HG02610 (cell line): Measurements from ENCODE around the gene VTI1A.
A peak's percentile ranks its signal among the peaks of the same experiment; 100 is the strongest.

Experiments used
- ATAC-seq: cut with Tn5 transposase; IDR thresholded peaks from one replicate; pipeline ENCODE4 v1.9.1; 2021; ENCODE audit warnings: mild to moderate bottlenecking, moderate library complexity; ENCODE audit not compliant: unreplicated experiment

Gene VTI1A

GRCh38 chr10:112821663-112822062 lies 374.6 kb downstream of the VTI1A start:
- no peak for ATAC-seq

- no peak for ATAC-seq
These were observed 376.0 kb downstream of the VTI1A start for GRCh38 chr10:112823007-112823406.

- ATAC-seq, result no peak
These were observed 376.6 kb downstream of the VTI1A start for GRCh38 chr10:112823604-112824003.

- no peak for ATAC-seq
These were observed 379.1 kb downstream of the VTI1A start for GRCh38 chr10:112826018-112826697.

- no peak for ATAC-seq
These were observed 380.1 kb downstream of the VTI1A start for GRCh38 chr10:112827086-112827485.

- no peak for ATAC-seq
These were observed 380.9 kb downstream of the VTI1A start for GRCh38 chr10:112827951-112828350.

GRCh38 chr10:112831859-112832258 lies 384.8 kb downstream of the VTI1A start:
- no peak for ATAC-seq

GRCh38 chr10:112832361-112832878 lies 385.4 kb downstream of the VTI1A start:
- ATAC-seq, result no peak

- ATAC-seq, result no peak
These were observed 385.9 kb downstream of the VTI1A start for GRCh38 chr10:112832959-112833358.

- ATAC-seq, result no peak
These were observed 387.8 kb downstream of the VTI1A start for GRCh38 chr10:112834751-112835181.

GRCh38 chr10:112835217-112835715 lies 388.3 kb downstream of the VTI1A start:
- no peak for ATAC-seq

- no peak for ATAC-seq
These were observed 389.0 kb downstream of the VTI1A start for GRCh38 chr10:112835944-112836451.

GRCh38 chr10:112838784-112839481 lies 391.9 kb downstream of the VTI1A start:
- ATAC-seq, result no peak

- no peak for ATAC-seq
These were observed 393.1 kb downstream of the VTI1A start for GRCh38 chr10:112839928-112840654.

- ATAC-seq, result no peak
These were observed 394.5 kb downstream of the VTI1A start for GRCh38 chr10:112841549-112841948.

GRCh38 chr10:112842832-112843360 lies 395.9 kb downstream of the VTI1A start:
- ATAC-seq, result peak; percentile 96

- ATAC-seq, result no peak
These were observed 396.6 kb downstream of the VTI1A start for GRCh38 chr10:112843623-112844022.

GRCh38 chr10:112844681-112845544 lies 397.9 kb downstream of the VTI1A start:
- ATAC-seq, result no peak

GRCh38 chr10:112847778-112848177 lies 400.8 kb downstream of the VTI1A start:
- no peak for ATAC-seq

- ATAC-seq, result no peak
These were observed 401.2 kb downstream of the VTI1A start for GRCh38 chr10:112848228-112848627.
